HepG2 (cell line): ENCODE measurements around the gene EIF6. TPM values are rescaled to one million over a fixed set of nuclear protein-coding genes. Genes with fewer than 3 reads are reported as not detected.

Source experiments
- JUNB ChIP-seq: sonication (generic); formaldehyde crosslinking; IDR thresholded peaks from 2 replicates; pipeline ENCODE4 v1.8.0; 2022; ENCODE audit warnings: missing genetic modification reagents, mild to moderate bottlenecking, borderline replicate concordance
- JUND ChIP-seq: sonication (generic); formaldehyde crosslinking; IDR thresholded peaks from 2 replicates; pipeline ENCODE4 v1.8.0; 2022; ENCODE audit warnings: mild to moderate bottlenecking, missing genetic modification reagents
- KDM2A ChIP-seq: sonication (generic); formaldehyde crosslinking; IDR thresholded peaks from 2 replicates; pipeline ENCODE4 v1.4.0; 2020; ENCODE audit warnings: low read depth, missing genetic modification reagents, borderline replicate concordance
- NCOA5 ChIP-seq: sonication (generic); formaldehyde crosslinking; IDR thresholded peaks from 2 replicates; pipeline ENCODE4 v1.4.0; 2020; ENCODE audit warnings: missing genetic modification reagents
- NFATC3 ChIP-seq: sonication (generic); formaldehyde crosslinking; IDR thresholded peaks from 2 replicates; pipeline ENCODE4 v1.5.1; 2020; ENCODE audit warnings: mild to moderate bottlenecking, missing genetic modification reagents
- PLRG1 ChIP-seq: fragments of 450-650 bp; conservative IDR thresholded peaks from 2 replicates; pipeline ENCODE4 v1.6.1; 2016
- POLR2AphosphoS5 ChIP-seq: IDR thresholded peaks from 2 replicates; pipeline ENCODE4 v1.6.1; 2012; ENCODE audit warnings: low read depth, low read length
- SMARCC2 ChIP-seq: fragments of 450-650 bp; IDR thresholded peaks from 2 replicates; pipeline ENCODE4 v1.6.1; 2017; ENCODE audit warnings: antibody characterized with exemption, mild to moderate bottlenecking
- ZBTB42 ChIP-seq: sonication (generic); formaldehyde crosslinking; IDR thresholded peaks from 2 replicates; pipeline ENCODE4 v1.5.0; 2020; ENCODE audit warnings: mild to moderate bottlenecking, missing genetic modification reagents
- ZMAT5 ChIP-seq: sonication (generic); formaldehyde crosslinking; IDR thresholded peaks from 2 replicates; pipeline ENCODE4 v1.5.0; 2020; ENCODE audit warnings: mild to moderate bottlenecking, low read depth, missing genetic modification reagents, borderline replicate concordance
- ZNF18 ChIP-seq: sonication (generic); formaldehyde crosslinking; IDR thresholded peaks from 2 replicates; pipeline ENCODE4 v1.8.0; 2022; ENCODE audit warnings: mild to moderate bottlenecking, missing genetic modification reagents; ENCODE audit not compliant: insufficient replicate concordance
- ZNF180 ChIP-seq: sonication (generic); formaldehyde crosslinking; IDR thresholded peaks from 2 replicates; pipeline ENCODE4 v1.4.0; 2020; ENCODE audit warnings: low read depth, missing genetic modification reagents, borderline replicate concordance
- ZNF232 ChIP-seq: sonication (generic); formaldehyde crosslinking; IDR thresholded peaks from 2 replicates; pipeline ENCODE4 v1.4.0; 2020; ENCODE audit warnings: missing genetic modification reagents, borderline replicate concordance
- ZNF562 ChIP-seq: sonication (generic); formaldehyde crosslinking; IDR thresholded peaks from 2 replicates; pipeline ENCODE4 v1.8.0; 2022; ENCODE audit warnings: missing genetic modification reagents, borderline replicate concordance
- ZNF670 ChIP-seq: sonication (generic); formaldehyde crosslinking; IDR thresholded peaks from 2 replicates; pipeline ENCODE4 v1.8.0; 2022; ENCODE audit warnings: mild to moderate bottlenecking, missing genetic modification reagents, borderline replicate concordance
- ZNF737 ChIP-seq: sonication (generic); formaldehyde crosslinking; IDR thresholded peaks from 2 replicates; pipeline ENCODE4 v1.5.0; 2020; ENCODE audit warnings: missing genetic modification reagents, mild to moderate bottlenecking, borderline replicate concordance
- ZNF781 ChIP-seq: sonication (generic); formaldehyde crosslinking; IDR thresholded peaks from 2 replicates; pipeline ENCODE4 v1.5.1; 2020; ENCODE audit warnings: borderline replicate concordance, mild to moderate bottlenecking, missing genetic modification reagents; ENCODE audit errors: not compliant biosample characterization
- ZNF83 ChIP-seq: sonication (generic); formaldehyde crosslinking; IDR thresholded peaks from 2 replicates; pipeline ENCODE4 v1.4.0; 2020; ENCODE audit warnings: missing genetic modification reagents, mild to moderate bottlenecking, borderline replicate concordance
- polyA plus RNA-seq, 8 experiments: library from polyadenylated mRNA; depleted of rRNA in 3 of 8; stranded (reverse) in 7 of 8; unstranded in 1 of 8; fragments of >200 nt; fragmentation: Illumina TruSeq in 4 of 8; extraction: Trizol in 4 of 8; gene quantifications; 2 replicates each; pipeline versions ENCODE4 v1.2.1 to v1.2.3, GENCODE V29; 2011 to 2016; ENCODE audit warnings: low read depth in 4 of 8, missing spikeins in 1 of 8, mixed read lengths in 1 of 8; ENCODE audit not compliant: insufficient read depth in 1 of 8
- total RNA-seq, 5 experiments: library from RNA; depleted of rRNA; stranded (reverse); fragments of >200 nt; fragmentation: Illumina TruSeq; extraction: Trizol; gene quantifications; 2 replicates each; pipeline ENCODE4 v1.2.3, GENCODE V29; 2016; ENCODE audit warnings: low read depth in 1 of 5
- TF ChIP-seq, protein P1 (sequence below): sonication (generic); formaldehyde crosslinking; IDR thresholded peaks from 2 replicates; pipeline ENCODE4 v1.8.1; 2023; ENCODE audit warnings: missing genetic modification reagents, inconsistent platforms, borderline replicate concordance
- TF ChIP-seq, protein P2 (sequence below): sonication (generic); formaldehyde crosslinking; IDR thresholded peaks from 2 replicates; pipeline ENCODE4 v1.5.1; 2020; ENCODE audit warnings: missing genetic modification reagents, mild to moderate bottlenecking, borderline replicate concordance
- TF ChIP-seq, protein P3 (sequence below): sonication (generic); formaldehyde crosslinking; IDR thresholded peaks from 2 replicates; pipeline ENCODE4 v1.4.0; 2020; ENCODE audit warnings: low read depth, mild to moderate bottlenecking, missing genetic modification reagents

EIF6 gene
- total and polyA plus RNA-seq, 2 of the 13 experiments (the other 11 are each of a cell fraction or from before 2014, with no cell fraction given) = 462 to 466 TPM

GRCh38 chr20:35284267-35284991 is at the start of gene EIF6 (continued):
- TF ChIP-seq ZNF232 (CRISPR knock-in tag) = peak; percentile 65; the same call in 1 of the 2 replicates
- peak; percentile 8; the same call in 1 of the 2 replicates for TF ChIP-seq SMARCC2
- TF ChIP-seq ZNF18 = peak; percentile 74
- TF ChIP-seq ZNF781 = peak; percentile 81
- TF ChIP-seq ZNF737 (CRISPR knock-in tag) = peak; percentile 97; the same call in 1 of the 2 replicates
- 0 out of 2 replicates have a peak, but pooled peaks have one; percentile 39 for TF ChIP-seq JUND (CRISPR knock-in tag)
- peak; percentile 96; the same call in 1 of the 2 replicates for TF ChIP-seq ZNF670
- TF ChIP-seq, protein P1, sequence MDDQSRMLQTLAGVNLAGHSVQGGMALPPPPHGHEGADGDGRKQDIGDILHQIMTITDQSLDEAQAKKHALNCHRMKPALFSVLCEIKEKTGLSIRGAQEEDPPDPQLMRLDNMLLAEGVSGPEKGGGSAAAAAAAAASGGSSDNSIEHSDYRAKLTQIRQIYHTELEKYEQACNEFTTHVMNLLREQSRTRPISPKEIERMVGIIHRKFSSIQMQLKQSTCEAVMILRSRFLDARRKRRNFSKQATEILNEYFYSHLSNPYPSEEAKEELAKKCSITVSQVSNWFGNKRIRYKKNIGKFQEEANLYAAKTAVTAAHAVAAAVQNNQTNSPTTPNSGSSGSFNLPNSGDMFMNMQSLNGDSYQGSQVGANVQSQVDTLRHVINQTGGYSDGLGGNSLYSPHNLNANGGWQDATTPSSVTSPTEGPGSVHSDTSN (CRISPR knock-in tag) = no peak
- no peak for TF ChIP-seq ZNF83
- no peak for TF ChIP-seq ZBTB42
- no peak for TF ChIP-seq ZNF180 (CRISPR knock-in tag)
- TF ChIP-seq, protein P2, sequence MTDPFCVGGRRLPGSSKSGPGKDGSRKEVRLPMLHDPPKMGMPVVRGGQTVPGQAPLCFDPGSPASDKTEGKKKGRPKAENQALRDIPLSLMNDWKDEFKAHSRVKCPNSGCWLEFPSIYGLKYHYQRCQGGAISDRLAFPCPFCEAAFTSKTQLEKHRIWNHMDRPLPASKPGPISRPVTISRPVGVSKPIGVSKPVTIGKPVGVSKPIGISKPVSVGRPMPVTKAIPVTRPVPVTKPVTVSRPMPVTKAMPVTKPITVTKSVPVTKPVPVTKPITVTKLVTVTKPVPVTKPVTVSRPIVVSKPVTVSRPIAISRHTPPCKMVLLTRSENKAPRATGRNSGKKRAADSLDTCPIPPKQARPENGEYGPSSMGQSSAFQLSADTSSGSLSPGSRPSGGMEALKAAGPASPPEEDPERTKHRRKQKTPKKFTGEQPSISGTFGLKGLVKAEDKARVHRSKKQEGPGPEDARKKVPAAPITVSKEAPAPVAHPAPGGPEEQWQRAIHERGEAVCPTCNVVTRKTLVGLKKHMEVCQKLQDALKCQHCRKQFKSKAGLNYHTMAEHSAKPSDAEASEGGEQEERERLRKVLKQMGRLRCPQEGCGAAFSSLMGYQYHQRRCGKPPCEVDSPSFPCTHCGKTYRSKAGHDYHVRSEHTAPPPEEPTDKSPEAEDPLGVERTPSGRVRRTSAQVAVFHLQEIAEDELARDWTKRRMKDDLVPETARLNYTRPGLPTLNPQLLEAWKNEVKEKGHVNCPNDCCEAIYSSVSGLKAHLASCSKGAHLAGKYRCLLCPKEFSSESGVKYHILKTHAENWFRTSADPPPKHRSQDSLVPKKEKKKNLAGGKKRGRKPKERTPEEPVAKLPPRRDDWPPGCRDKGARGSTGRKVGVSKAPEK = 0 out of 2 replicates have a peak, but pooled peaks have one; percentile 45
- no peak for TF ChIP-seq PLRG1
- TF ChIP-seq JUNB (CRISPR knock-in tag) = peak; percentile 63; the same call in 1 of the 2 replicates
- no peak; the same call in 1 of the 2 replicates for TF ChIP-seq ZNF562 (CRISPR knock-in tag)
- no peak for TF ChIP-seq ZMAT5 (CRISPR knock-in tag)
- TF ChIP-seq POLR2AphosphoS5 = peak; percentile 99
- no peak for TF ChIP-seq NFATC3 (CRISPR knock-in tag)
- TF ChIP-seq KDM2A (CRISPR knock-in tag) = peak; percentile 97
- TF ChIP-seq, protein P3, sequence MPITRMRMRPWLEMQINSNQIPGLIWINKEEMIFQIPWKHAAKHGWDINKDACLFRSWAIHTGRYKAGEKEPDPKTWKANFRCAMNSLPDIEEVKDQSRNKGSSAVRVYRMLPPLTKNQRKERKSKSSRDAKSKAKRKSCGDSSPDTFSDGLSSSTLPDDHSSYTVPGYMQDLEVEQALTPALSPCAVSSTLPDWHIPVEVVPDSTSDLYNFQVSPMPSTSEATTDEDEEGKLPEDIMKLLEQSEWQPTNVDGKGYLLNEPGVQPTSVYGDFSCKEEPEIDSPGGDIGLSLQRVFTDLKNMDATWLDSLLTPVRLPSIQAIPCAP = 0 out of 2 replicates have a peak, but pooled peaks have one; percentile 40
- TF ChIP-seq NCOA5 (CRISPR knock-in tag) = no peak
